Liver (tissue), 3 donors: ENCODE measurements around the gene RTL3.

Experiments used
- ATF3 ChIP-seq: IDR thresholded peaks from 2 replicates; pipeline ENCODE4 v1.6.1; 2016; ENCODE audit warnings: antibody characterized with exemption
- CTCF ChIP-seq: fragments of 150-350 bp; IDR thresholded peaks from 2 replicates; pipeline ENCODE4 v1.5.1; 2017; ENCODE audit warnings: improper control_type of control experiment, low read depth, low read length; ENCODE audit not compliant: missing input control
- EGR1 ChIP-seq, 2 donors: IDR thresholded peaks; 2 replicates each; pipeline ENCODE4 v1.6.1; 2016 to 2018; ENCODE audit warnings: antibody characterized with exemption in 2 of 2, low read depth in 2 of 2
- FOXA1 ChIP-seq: IDR thresholded peaks from 2 replicates; pipeline ENCODE4 v1.6.1; 2016; ENCODE audit warnings: antibody characterized with exemption
- GABPA ChIP-seq, 2 donors: IDR thresholded peaks in 1 of 2; conservative IDR thresholded peaks in 1 of 2; 2 replicates each; pipeline ENCODE4 v1.6.1; 2016; ENCODE audit warnings: antibody characterized with exemption in 2 of 2, mild to moderate bottlenecking in 1 of 2, moderate library complexity in 1 of 2
- HNF4G ChIP-seq: IDR thresholded peaks from 2 replicates; pipeline ENCODE4 v1.6.1; 2016; ENCODE audit warnings: antibody characterized with exemption
- JUND ChIP-seq, 2 donors: IDR thresholded peaks; 2 replicates each; pipeline ENCODE4 v1.6.1; 2016; ENCODE audit warnings: antibody characterized with exemption in 2 of 2
- MAX ChIP-seq: IDR thresholded peaks from 2 replicates; pipeline ENCODE4 v1.6.1; 2016; ENCODE audit warnings: antibody characterized with exemption
- RAD21 ChIP-seq, 2 donors: IDR thresholded peaks; 2 replicates each; pipeline ENCODE4 v1.6.1; 2016; ENCODE audit warnings: antibody characterized with exemption in 2 of 2, mild to moderate bottlenecking in 2 of 2
- REST ChIP-seq: IDR thresholded peaks from 2 replicates; pipeline ENCODE4 v1.6.1; 2016; ENCODE audit warnings: antibody characterized with exemption, mild to moderate bottlenecking
- RXRA ChIP-seq, 2 donors: IDR thresholded peaks; 2 replicates each; pipeline ENCODE4 v1.6.1; 2017 to 2018; ENCODE audit warnings: antibody characterized with exemption in 2 of 2, mild to moderate bottlenecking in 1 of 2
- SP1 ChIP-seq: IDR thresholded peaks from 2 replicates; pipeline ENCODE4 v1.6.1; 2018; ENCODE audit warnings: antibody characterized with exemption, mild to moderate bottlenecking
- TAF1 ChIP-seq: conservative IDR thresholded peaks from 2 replicates; pipeline ENCODE4 v1.6.1; 2016; ENCODE audit warnings: antibody characterized with exemption, mild to moderate bottlenecking
- ZBTB33 ChIP-seq: IDR thresholded peaks from 2 replicates; pipeline ENCODE4 v1.6.1; 2016; ENCODE audit warnings: antibody characterized with exemption
- donor health status: healthy.
- donor health status: healthy.

- TF ChIP-seq FOXA1 (no peak), CTCF (no peak), GABPA (IDR thresholded peaks at IDR 0.05 in 1 of 2, conservative IDR thresholded peaks at IDR 0.05 in 1 of 2) (no peak), JUND (IDR thresholded peaks at IDR 0.05) (no peak), SP1 (no peak), RXRA (IDR thresholded peaks at IDR 0.05) (no peak), REST (no peak), TAF1 (no peak), MAX (no peak), RAD21 (IDR thresholded peaks at IDR 0.05) (no peak), ATF3 (no peak), EGR1 (IDR thresholded peaks at IDR 0.05; ENCODE audit: low read depth in 2 of 2) (no peak), HNF4G (no peak), ZBTB33 (no peak)
These were observed 8.2 kb downstream of the RTL3 start for GRCh38 chrX:78650906-78651437.
